SK-N-MC (cell line): ENCODE data around the gene IL33.

Source experiments
- EZH2 ChIP-seq: fragments of 200-600 bp; sonication (generic); IDR thresholded peaks from one replicate; pipeline ENCODE4 v1.6.1; 2017; ENCODE audit warnings: antibody characterized with exemption
- POLR2AphosphoS5 ChIP-seq: IDR thresholded peaks from 2 replicates; pipeline ENCODE4 v1.6.1; 2012; ENCODE audit warnings: mild to moderate bottlenecking, low read depth, low read length, borderline replicate concordance

DNA sequence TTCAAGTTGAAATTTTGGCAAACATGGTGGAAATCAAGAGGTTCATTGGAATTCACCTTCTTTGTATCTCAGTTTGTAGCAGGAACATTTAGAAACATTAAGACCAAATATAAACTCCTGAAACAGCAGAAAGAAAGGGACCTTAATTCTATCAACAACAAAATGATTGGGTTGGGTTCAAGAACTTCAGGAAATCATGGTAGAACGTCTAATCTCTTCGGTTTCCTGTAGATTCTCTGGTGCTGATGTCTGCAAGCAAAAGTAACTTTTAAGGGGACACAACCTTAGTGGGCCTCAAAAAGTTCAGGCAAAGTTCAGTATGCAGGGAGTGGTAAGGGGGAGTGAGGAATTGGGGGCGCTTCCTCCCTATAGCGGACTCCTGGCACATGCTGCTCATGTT is 3.4 kb downstream of the IL33 start:
- TF ChIP-seq POLR2AphosphoS5 (no peak), EZH2 (no peak)
